ENCODE data around the gene NIN. TPM values are rescaled to one million over a fixed set of nuclear protein-coding genes. Genes with fewer than 3 reads are reported as not detected.

NIN gene
- total and polyA plus RNA-seq, 2 donors (not counting 1 experiment from before 2014, with no cell fraction given) = 22.8 to 37.5 TPM

DNA sequence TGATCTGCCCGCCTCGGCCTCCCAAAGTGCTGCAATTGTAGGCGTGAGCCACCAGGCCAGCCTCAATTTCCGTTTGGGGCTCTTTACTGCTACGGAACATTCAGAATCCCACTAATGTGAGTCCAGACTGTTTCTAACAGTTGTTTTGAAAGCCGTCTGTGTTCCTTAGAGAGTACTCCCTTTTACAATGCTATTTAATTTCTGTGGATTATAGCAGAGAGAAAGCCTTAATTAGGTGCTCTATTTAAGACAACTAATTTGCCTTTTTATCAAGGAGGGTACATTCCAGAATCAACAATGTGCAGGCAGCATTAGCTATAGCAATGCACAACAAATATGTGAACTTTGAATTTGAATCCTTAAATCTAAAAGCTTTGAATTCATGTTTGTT lies 160.1 kb downstream of the NIN start:
- H3K27ac ChIP-seq (ENCODE audit: insufficient read depth, low read length) = no peak overlapping the region
- H3K27me3 ChIP-seq (ENCODE audit: control insufficient read depth, insufficient read depth, low read length) = no peaks in the 10 kb centered on the region
- TF ChIP-seq EZH2 (IDR thresholded peaks at IDR 0.05; ENCODE audit: low read length, missing control alignments) = no peak
- TF ChIP-seq, protein P1, sequence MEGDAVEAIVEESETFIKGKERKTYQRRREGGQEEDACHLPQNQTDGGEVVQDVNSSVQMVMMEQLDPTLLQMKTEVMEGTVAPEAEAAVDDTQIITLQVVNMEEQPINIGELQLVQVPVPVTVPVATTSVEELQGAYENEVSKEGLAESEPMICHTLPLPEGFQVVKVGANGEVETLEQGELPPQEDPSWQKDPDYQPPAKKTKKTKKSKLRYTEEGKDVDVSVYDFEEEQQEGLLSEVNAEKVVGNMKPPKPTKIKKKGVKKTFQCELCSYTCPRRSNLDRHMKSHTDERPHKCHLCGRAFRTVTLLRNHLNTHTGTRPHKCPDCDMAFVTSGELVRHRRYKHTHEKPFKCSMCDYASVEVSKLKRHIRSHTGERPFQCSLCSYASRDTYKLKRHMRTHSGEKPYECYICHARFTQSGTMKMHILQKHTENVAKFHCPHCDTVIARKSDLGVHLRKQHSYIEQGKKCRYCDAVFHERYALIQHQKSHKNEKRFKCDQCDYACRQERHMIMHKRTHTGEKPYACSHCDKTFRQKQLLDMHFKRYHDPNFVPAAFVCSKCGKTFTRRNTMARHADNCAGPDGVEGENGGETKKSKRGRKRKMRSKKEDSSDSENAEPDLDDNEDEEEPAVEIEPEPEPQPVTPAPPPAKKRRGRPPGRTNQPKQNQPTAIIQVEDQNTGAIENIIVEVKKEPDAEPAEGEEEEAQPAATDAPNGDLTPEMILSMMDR (conservative IDR thresholded peaks at IDR 0.05 in 1 of 2, IDR thresholded peaks at IDR 0.05 in 1 of 2; ENCODE audit: low read depth in 1 of 2, low read length in 2 of 2) = no peak
- peaks cover 14% of the 10 kb centered on the region for H3K4me1 ChIP-seq (ENCODE audit: control insufficient read depth, extremely low read depth, insufficient read depth, low read length)
- no peak for DNase-seq (ENCODE audit: low read depth in 2 of 2)
- H3K9ac ChIP-seq (ENCODE audit: insufficient read depth, low read length) = no peak overlapping the region
- no peaks in the 10 kb centered on the region for H4K20me1 ChIP-seq (ENCODE audit: control insufficient read depth, extremely low read depth, insufficient read depth, low read length)
- H3K9me3 ChIP-seq (ENCODE audit: control insufficient read depth, insufficient read depth, low read depth, low read length) = no peaks in the 10 kb centered on the region
- H2AFZ ChIP-seq (ENCODE audit: low read length) = no peak overlapping the region
- H3K36me3 ChIP-seq (ENCODE audit: control insufficient read depth, insufficient read depth, low read length) = no peaks in the 10 kb centered on the region
- H3K79me2 ChIP-seq (ENCODE audit: control insufficient read depth, insufficient read depth, low read length) = peaks cover 19% of the 10 kb centered on the region
- H3K4me3 ChIP-seq (replicated peaks in 1 of 4; ENCODE audit: control extremely low read depth in 1 of 4, insufficient read depth in 1 of 4, low read depth in 3 of 4, low read length in 4 of 4) = no peak overlapping the region
- no peak overlapping the region for H3K4me2 ChIP-seq (ENCODE audit: extremely low read depth, insufficient read depth, low read length)

DNA sequence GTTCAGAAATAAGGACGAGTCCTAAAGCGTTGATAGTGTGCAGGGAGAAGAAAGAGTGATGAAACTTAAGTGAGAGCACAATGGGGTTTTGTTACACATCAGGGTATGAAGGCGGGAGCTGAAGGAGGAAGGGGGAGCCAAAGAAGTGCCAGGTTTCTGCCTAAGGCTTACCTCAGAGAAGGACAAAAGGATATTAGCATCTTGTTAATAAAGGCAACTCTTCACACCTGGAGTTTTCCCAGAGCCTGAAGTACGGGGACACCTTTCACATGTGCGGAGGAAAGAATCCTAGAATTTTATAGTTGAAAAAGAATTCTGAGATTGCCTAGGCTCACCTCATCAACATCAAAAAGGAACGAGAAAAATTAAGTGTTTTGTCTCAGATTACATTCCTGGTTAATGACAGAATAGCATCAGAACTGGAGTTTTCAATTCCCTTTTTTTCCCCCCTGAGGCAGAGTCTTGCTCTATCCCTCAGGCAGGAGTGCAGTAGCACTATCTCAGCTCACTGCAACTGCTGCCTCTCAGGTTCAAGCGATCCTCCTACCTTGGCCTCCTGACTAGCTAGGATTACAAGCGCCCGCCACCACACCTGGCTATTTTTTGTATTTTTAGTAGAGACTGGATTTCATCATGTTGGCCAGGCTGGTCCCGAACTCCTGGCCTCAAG lies 160.6 kb downstream of the NIN start:
- peaks cover 25% of the 10 kb centered on the region for H3K79me2 ChIP-seq (ENCODE audit: control insufficient read depth, insufficient read depth, low read length)
- no peak overlapping the region for H2AFZ ChIP-seq (ENCODE audit: low read length)
- TF ChIP-seq EZH2 (IDR thresholded peaks at IDR 0.05; ENCODE audit: low read length, missing control alignments) = no peak
- TF ChIP-seq, protein P1 (conservative IDR thresholded peaks at IDR 0.05 in 1 of 2, IDR thresholded peaks at IDR 0.05 in 1 of 2; ENCODE audit: low read depth in 1 of 2, low read length in 2 of 2) = no peak
- no peak overlapping the region for H3K4me3 ChIP-seq (replicated peaks in 1 of 4; ENCODE audit: control extremely low read depth in 1 of 4, insufficient read depth in 1 of 4, low read depth in 3 of 4, low read length in 4 of 4)
- H3K36me3 ChIP-seq (ENCODE audit: control insufficient read depth, insufficient read depth, low read length) = no peaks in the 10 kb centered on the region
- no peak overlapping the region for H3K27ac ChIP-seq (ENCODE audit: insufficient read depth, low read length)
- H3K9me3 ChIP-seq (ENCODE audit: control insufficient read depth, insufficient read depth, low read depth, low read length) = no peaks in the 10 kb centered on the region
- H3K9ac ChIP-seq (ENCODE audit: insufficient read depth, low read length) = no peak overlapping the region
- no peak overlapping the region for H3K4me2 ChIP-seq (ENCODE audit: extremely low read depth, insufficient read depth, low read length)
- H3K27me3 ChIP-seq (ENCODE audit: control insufficient read depth, insufficient read depth, low read length) = no peaks in the 10 kb centered on the region
- H4K20me1 ChIP-seq (ENCODE audit: control insufficient read depth, extremely low read depth, insufficient read depth, low read length) = no peaks in the 10 kb centered on the region
- H3K4me1 ChIP-seq (ENCODE audit: control insufficient read depth, extremely low read depth, insufficient read depth, low read length) = peaks cover 8% of the 10 kb centered on the region
- DNase-seq (ENCODE audit: low read depth in 2 of 2) = peak in 1 of 2 donors; percentile 25

Other genes starting within 250 kb of the NIN start
- gene SAV1, start 162.9 kb downstream of the NIN start, total RNA-seq = 27.2 and 46.9 TPM in 2 replicates
- gene SAV1, start 162.9 kb downstream of the NIN start, polyA plus RNA-seq = 41.4 and 41.7 TPM in 2 replicates
- gene ABHD12B, start 40.9 kb upstream of the NIN start, total RNA-seq = under 0.01 TPM in 2 replicates
- 0.20 TPM in 1 of 2 replicates, not detected in the other for gene ABHD12B, start 40.9 kb upstream of the NIN start, polyA plus RNA-seq
- 58.6 and 76.8 TPM in 2 replicates for gene PYGL, start 113.3 kb upstream of the NIN start, total RNA-seq
- gene PYGL, start 113.3 kb upstream of the NIN start, polyA plus RNA-seq = 37.8 and 56.2 TPM in 2 replicates